GM19452 (cell line): ENCODE data around the gene TMEM145.

Source experiments
- ATAC-seq: cut with Tn5 transposase; IDR thresholded peaks from one replicate; pipeline ENCODE4 v1.9.1; 2021; ENCODE audit not compliant: unreplicated experiment

The TMEM145 gene

DNA sequence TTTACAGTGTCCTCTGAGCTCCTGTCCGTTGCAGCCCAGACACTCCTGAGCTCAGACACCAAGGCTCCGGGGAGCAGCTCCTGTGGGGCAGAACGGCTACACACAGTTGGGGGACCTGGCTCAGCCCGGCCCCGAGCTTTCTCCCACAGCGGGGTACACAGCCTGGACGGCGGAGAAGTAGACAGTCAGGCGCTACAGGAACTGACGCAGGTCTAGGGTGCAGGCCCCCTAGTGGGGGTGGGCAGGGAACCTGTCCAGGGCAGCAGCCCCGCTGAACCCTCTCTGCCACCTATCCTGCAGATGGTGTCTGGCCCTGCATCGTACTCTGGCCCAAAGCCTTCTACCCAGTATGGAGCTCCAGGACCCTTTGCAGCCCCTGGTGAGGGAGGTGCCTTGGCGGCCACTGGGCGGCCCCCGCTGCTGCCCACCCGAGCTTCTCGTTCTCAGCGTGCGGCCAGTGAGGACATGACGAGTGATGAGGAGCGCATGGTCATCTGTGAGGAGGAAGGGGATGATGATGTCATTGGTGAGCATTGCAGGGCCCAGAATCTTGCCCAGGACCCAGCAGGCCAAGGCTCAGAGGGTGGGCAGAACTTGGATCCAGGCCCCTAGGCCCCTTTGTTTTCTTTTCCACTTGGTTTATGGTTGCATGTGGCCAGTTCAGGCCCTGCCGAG lies 24.1 kb upstream of the TMEM145 start:
- ATAC-seq = no peak

- ATAC-seq = no peak
Measured at GRCh38 chr19:42289556-42290041, 23.5 kb upstream of the TMEM145 start.

GRCh38 chr19:42290136-42290522 lies 23.0 kb upstream of the TMEM145 start:
- no peak for ATAC-seq

DNA sequence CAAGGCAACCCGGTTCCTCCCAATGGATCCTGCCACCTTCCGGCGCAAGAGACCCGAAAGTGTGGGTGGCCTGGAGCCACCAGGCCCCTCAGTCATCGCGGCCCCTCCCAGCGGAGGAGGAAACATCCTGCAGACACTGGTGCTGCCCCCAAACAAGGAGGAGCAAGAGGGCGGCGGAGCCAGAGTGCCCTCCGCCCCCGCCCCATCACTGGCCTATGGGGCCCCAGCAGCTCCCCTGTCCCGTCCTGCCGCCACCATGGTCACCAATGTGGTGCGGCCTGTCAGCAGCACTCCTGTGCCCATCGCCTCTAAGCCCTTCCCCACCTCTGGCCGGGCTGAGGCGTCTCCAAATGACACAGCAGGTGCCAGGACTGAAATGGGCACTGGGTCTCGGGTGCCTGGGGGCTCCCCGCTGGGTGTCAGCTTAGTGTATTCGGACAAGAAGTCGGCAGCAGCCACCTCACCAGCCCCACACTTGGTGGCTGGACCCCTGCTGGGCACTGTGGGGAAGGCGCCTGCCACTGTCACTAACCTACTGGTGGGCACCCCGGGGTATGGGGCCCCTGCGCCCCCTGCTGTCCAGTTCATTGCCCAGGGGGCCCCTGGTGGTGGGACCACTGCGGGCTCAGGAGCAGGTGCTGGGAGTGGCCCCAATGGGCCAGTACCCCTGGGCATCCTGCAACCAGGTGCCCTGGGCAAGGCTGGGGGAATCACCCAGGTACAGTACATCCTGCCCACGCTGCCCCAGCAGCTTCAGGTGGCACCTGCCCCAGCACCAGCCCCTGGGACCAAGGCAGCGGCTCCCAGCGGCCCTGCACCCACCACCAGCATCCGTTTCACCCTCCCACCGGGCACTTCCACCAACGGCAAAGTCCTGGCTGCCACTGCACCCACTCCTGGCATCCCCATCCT lies 22.3 kb upstream of the TMEM145 start:
- ATAC-seq = no peak

- no peak for ATAC-seq
Measured at GRCh38 chr19:42291435-42291810, 21.7 kb upstream of the TMEM145 start.

DNA sequence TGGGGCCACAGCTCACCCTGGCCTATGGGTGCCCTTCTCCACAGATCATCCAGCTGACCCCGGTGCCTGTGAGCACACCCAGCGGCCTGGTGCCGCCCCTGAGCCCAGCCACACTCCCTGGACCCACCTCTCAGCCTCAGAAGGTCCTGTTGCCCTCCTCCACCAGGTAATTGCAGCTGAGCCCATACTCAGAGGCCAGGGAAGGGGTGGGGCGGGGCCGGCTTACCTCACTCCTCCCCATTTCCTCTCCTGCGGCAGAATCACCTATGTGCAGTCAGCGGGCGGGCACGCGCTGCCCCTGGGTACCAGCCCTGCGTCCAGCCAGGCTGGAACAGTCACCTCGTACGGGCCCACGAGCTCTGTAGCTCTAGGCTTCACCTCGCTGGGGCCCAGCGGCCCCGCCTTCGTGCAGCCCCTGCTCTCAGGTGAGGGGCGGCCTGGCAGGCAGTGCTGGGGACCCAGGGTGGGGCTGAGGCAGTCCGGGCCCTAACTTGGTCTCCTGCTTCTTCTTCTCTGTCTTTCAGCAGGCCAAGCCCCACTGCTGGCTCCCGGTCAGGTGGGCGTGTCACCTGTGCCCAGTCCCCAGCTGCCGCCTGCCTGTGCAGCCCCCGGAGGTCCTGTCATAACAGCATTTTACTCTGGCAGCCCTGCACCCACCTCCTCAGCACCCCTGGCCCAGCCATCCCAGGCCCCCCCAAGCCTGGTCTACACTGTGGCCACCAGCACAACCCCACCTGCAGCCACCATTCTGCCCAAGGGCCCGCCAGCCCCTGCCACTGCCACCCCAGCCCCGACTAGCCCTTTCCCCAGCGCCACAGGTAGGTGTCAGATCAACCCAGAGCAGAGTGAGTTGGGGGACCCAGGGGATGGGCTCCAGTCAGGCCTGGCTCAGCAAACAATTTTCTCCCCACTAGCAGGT lies 20.8 kb upstream of the TMEM145 start:
- ATAC-seq = no peak

- ATAC-seq = no peak
Measured at GRCh38 chr19:42292963-42293362, 20.1 kb upstream of the TMEM145 start.

DNA sequence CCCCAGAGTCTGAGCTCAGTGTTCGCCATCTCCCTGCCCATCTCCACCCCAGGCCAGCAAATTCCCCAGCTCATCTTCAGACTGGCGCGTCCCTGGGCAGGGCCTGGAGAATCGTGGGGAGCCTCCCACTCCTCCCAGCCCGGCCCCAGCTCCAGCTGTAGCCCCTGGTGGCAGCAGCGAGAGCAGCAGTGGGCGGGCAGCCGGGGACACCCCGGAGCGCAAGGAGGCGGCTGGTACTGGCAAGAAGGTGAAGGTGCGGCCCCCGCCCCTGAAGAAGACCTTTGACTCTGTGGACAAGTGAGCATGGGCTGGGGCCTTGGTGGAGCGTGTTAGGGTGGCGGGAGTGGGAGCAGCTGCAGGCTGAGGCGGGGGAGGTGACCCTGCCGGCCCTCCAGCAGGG lies 19.6 kb upstream of the TMEM145 start:
- no peak for ATAC-seq

GRCh38 chr19:42293948-42294347 lies 19.2 kb upstream of the TMEM145 start:
- no peak for ATAC-seq

DNA sequence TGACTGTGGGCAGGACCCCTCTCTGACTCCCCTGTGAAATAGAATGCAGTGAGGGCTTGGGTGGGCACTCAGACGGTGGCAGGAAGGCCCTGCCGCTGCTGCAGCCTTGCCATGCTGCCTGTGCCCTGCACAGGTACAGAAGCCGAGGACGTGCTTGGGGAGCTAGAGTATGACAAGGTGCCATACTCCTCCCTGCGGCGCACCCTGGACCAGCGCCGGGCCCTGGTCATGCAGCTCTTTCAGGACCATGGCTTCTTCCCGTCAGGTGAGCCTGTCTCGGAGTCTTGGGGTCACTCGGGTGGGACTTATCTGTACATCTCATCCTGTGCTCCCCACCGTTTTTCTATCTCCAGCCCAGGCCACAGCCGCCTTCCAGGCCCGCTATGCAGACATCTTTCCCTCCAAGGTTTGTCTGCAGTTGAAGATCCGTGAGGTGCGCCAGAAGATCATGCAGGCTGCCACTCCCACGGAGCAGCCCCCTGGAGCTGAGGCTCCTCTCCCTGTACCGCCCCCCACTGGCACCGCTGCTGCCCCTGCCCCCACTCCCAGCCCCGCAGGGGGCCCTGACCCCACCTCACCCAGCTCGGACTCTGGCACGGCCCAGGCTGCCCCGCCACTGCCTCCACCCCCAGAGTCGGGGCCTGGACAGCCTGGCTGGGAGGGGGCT lies 18.5 kb upstream of the TMEM145 start:
- ATAC-seq = no peak

DNA sequence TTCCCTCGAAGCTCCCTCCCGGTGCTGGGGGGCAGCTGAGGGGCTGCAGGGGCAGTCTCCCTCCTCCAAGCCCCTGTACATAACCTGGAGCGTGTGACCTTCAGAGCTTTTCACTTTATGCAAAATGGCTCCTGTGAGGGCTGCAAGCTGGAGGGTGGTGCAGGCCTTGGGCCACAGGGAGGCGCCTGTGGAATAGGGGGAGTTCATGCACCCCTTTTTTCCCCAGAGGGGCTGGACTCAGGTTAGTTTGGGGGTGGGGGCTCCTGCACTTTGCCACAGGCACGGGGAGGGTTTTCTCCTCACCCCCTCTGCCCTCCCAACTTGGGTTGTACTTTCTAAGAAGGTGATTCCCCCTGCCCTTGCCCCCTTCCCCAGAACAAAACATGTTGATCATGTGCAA lies 17.8 kb upstream of the TMEM145 start:
- no peak for ATAC-seq

DNA sequence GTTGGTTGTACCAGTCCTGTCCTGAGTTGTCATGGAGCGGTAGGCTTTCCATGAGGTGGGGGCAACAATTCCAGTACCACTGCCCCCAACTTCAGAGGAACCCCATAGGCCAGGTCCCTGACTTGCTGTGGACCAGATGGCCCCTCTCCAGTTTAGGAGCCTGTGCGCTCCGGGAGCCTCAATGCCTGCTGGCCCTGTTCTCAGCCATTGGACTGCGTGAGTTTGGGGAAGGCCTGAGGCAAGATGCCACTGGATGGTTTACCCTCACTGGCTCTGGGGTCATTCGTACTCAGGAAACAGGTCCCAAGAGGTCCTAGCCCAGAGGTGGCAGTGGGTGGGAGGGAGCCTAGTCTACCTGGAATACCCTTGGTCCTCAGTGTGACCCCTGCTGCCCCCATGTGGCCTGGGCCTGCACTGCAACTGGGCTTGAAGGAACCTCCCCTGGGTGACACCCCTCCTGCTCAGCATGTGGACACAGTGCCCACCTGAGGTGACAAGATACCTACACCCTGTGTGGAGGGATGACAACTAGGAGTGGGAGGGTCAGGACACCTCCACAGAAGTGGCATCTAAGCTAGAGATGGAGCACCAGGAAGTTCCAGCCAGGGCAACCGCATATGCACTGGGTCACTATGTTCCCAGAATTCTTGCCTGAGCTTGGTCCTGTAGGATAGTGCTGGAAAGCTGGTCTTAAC lies 17.1 kb upstream of the TMEM145 start:
- ATAC-seq = no peak

- no peak for ATAC-seq
Measured at GRCh38 chr19:42297039-42297438, 16.1 kb upstream of the TMEM145 start.

GRCh38 chr19:42301646-42302203 lies 11.4 kb upstream of the TMEM145 start, which contains the start of gene PRR19:
PRR19 (plus strand) TSS chr19:42302132; CDS start chr19:42309585, 7,453 bp downstream.
- ATAC-seq = peak; percentile 10

DNA sequence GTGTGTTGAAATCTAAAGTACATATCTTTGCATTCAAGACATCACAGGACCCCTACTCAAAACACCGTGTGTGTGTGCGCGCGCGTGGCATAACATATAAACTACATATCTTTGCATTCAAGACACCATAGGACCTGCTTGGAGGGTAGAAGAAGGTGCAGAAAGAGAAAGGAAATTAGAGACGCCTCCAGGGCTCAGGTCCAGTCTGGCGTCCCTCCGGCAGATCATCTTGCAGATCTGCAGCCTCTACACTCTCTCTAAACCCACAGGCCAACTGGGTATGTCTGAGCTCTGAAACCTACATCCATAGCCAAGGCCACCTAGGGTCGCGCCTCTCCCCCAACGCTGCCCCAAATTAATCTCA lies 10.0 kb upstream of the TMEM145 start:
- no peak for ATAC-seq

- ATAC-seq = no peak
Measured at GRCh38 chr19:42303876-42304275, 9.2 kb upstream of the TMEM145 start.

- no peak for ATAC-seq
Measured at GRCh38 chr19:42306646-42307045, 6.5 kb upstream of the TMEM145 start.

- no peak for ATAC-seq
Measured at GRCh38 chr19:42309686-42310085, 3.4 kb upstream of the TMEM145 start.

DNA sequence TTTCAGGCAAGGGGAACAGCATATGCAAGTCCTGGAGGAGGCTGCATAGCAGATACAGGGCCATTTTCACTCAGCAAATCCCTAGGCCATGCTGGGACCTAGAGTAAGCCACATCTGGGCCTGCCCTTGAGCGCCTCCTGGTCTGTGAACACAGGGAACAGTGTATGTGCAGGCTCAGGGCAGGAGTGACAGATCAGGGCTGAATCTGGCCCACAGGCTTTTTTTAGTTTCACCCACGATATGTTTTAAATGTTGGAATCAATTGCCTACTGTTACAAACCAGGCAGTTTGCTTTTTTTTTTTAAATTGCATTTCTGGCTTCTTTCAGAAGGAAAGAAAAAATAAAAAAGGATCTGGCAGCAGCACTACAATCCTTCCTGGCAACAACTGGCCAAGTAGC lies 1.5 kb upstream of the TMEM145 start:
- ATAC-seq = no peak

GRCh38 chr19:42312370-42312769 lies 739 bp upstream of the TMEM145 start:
- ATAC-seq = no peak
